Trophoblast cell (in vitro differentiated cells and primary cell): ENCODE results near the gene IKZF4.
"Not testable (repeated sequence)": the region's sequence is repeated elsewhere in the genome, so short reads cannot be mapped to it uniquely, and the experiment has no call there.

Experiments
- DNase-seq, 2 donors: peaks; one replicate each; pipeline ENCODE4 v3.0.0-alpha.2; 2016
- H2AFZ ChIP-seq: 2 replicates; pipeline ENCODE4 v1.6.1; 2013; ENCODE audit warnings: low read length, moderate library complexity, mild to moderate bottlenecking; ENCODE audit not compliant: insufficient read depth, poor library complexity
- H2AK5ac ChIP-seq: 2 replicates; pipeline ENCODE4 v1.6.1; 2013; ENCODE audit warnings: mild to moderate bottlenecking, low read length
- H2BK120ac ChIP-seq: 2 replicates; pipeline ENCODE4 v1.6.1; 2013; ENCODE audit warnings: low read length, mild to moderate bottlenecking, moderate library complexity; ENCODE audit not compliant: insufficient read depth, poor library complexity
- H2BK12ac ChIP-seq: 2 replicates; pipeline ENCODE4 v1.6.1; 2013; ENCODE audit warnings: mild to moderate bottlenecking, low read length, moderate library complexity
- H2BK5ac ChIP-seq: 2 replicates; pipeline ENCODE4 v1.6.1; 2013; ENCODE audit warnings: low read length, low read depth, moderate library complexity, mild to moderate bottlenecking; ENCODE audit not compliant: poor library complexity
- H3K14ac ChIP-seq: 2 replicates; pipeline ENCODE4 v1.6.1; 2013; ENCODE audit warnings: mild to moderate bottlenecking, low read length
- H3K18ac ChIP-seq: 2 replicates; pipeline ENCODE4 v1.6.1; 2013; ENCODE audit warnings: mild to moderate bottlenecking, low read length
- H3K23ac ChIP-seq: 2 replicates; pipeline ENCODE4 v1.6.1; 2013; ENCODE audit warnings: low read length
- H3K27ac ChIP-seq: 2 replicates; pipeline ENCODE4 v1.5.1; 2013; ENCODE audit warnings: low read depth, mild to moderate bottlenecking, inconsistent platforms, low read length, moderate library complexity
- H3K27me3 ChIP-seq: 2 replicates; pipeline ENCODE4 v1.6.1; 2013; ENCODE audit warnings: inconsistent platforms, mild to moderate bottlenecking, low read length, moderate library complexity; ENCODE audit not compliant: insufficient read depth
- H3K36me3 ChIP-seq, 2 experiments: 1 replicate in 1 of 2; 2 replicates in 1 of 2; pipeline ENCODE4 v1.6.1; 2013; ENCODE audit warnings: low read length in 2 of 2, mild to moderate bottlenecking in 2 of 2, moderate library complexity in 1 of 2; ENCODE audit not compliant: insufficient read depth in 2 of 2, control insufficient read depth in 1 of 2
- H3K4ac ChIP-seq: 2 replicates; pipeline ENCODE4 v1.6.1; 2013; ENCODE audit warnings: low read depth, mild to moderate bottlenecking, low read length, moderate library complexity
- H3K4me1 ChIP-seq, 2 experiments: 1 replicate in 1 of 2; 2 replicates in 1 of 2; pipeline ENCODE4 v1.6.1; 2013; ENCODE audit warnings: low read length in 2 of 2, mild to moderate bottlenecking in 2 of 2, moderate library complexity in 1 of 2; ENCODE audit not compliant: insufficient read depth in 2 of 2, control insufficient read depth in 1 of 2
- H3K4me2 ChIP-seq: 2 replicates; pipeline ENCODE4 v1.6.1; 2013; ENCODE audit warnings: inconsistent platforms, mild to moderate bottlenecking, low read length, moderate library complexity
- H3K4me3 ChIP-seq: 2 replicates; pipeline ENCODE4 v1.5.1; 2013; ENCODE audit warnings: mild to moderate bottlenecking, low read depth, low read length, inconsistent platforms
- H3K79me1 ChIP-seq: one replicate; pipeline ENCODE4 v1.6.1; 2013; ENCODE audit warnings: low read length
- H3K79me2 ChIP-seq: 2 replicates; pipeline ENCODE4 v1.6.1; 2013; ENCODE audit warnings: low read length, mild to moderate bottlenecking; ENCODE audit not compliant: control insufficient read depth, insufficient read depth, poor library complexity
- H3K9ac ChIP-seq: 2 replicates; pipeline ENCODE4 v1.6.1; 2013; ENCODE audit warnings: mild to moderate bottlenecking, low read length
- H3K9me3 ChIP-seq: 2 replicates; pipeline ENCODE4 v1.6.1; 2013; ENCODE audit warnings: low read depth, mild to moderate bottlenecking, control low read depth, inconsistent platforms, low read length; ENCODE audit not compliant: insufficient read depth
- H4K12ac ChIP-seq: 2 replicates; pipeline ENCODE4 v1.6.1; 2013; ENCODE audit warnings: low read depth, mild to moderate bottlenecking, low read length, moderate library complexity
- H4K8ac ChIP-seq: 2 replicates; pipeline ENCODE4 v1.6.1; 2013; ENCODE audit warnings: low read depth, mild to moderate bottlenecking, low read length, moderate library complexity
- H4K91ac ChIP-seq: one replicate; pipeline ENCODE4 v1.6.1; 2013; ENCODE audit warnings: low read depth, mild to moderate bottlenecking, low read length, moderate library complexity
- WGBS: extraction: QIAGEN DNeasy Blood & Tissue Kit; methylation state at CpG from one replicate; pipeline ENCODE4 v1.1.7; 2013; ENCODE audit warnings: missing lambda C conversion rate; ENCODE audit not compliant: insufficient read length, insufficient coverage; ENCODE audit errors: extremely low coverage; 5-methylcytosine and 5-hydroxymethylcytosine counted together

The IKZF4 gene

GRCh38 chr12:55981882-55982281, 39.0 kb upstream of the IKZF4 start:
- H4K91ac ChIP-seq, H3K9me3 ChIP-seq, H2AFZ ChIP-seq, H3K27me3 ChIP-seq, H2BK12ac ChIP-seq, H3K79me2 ChIP-seq, H2BK120ac ChIP-seq, H4K8ac ChIP-seq, H3K18ac ChIP-seq, H3K4ac ChIP-seq, H3K4me2 ChIP-seq, H2AK5ac ChIP-seq, H3K9ac ChIP-seq, H3K4me1 ChIP-seq, H4K12ac ChIP-seq, H3K23ac ChIP-seq, H3K14ac ChIP-seq, H3K4me3 ChIP-seq, H3K27ac ChIP-seq, H2BK5ac ChIP-seq, H3K79me1 ChIP-seq: not testable (repeated sequence)
- DNase-seq = peak; percentile 69 to 70
- H3K36me3 ChIP-seq = peaks cover 23 to 40% of the 10 kb centered on the region in 2 experiments
- WGBS = no CpG with 5 or more reads among the region's 5 CpGs

- Histone ChIP-seq H2BK12ac (no peak overlapping the region), H4K8ac (no peak overlapping the region), H3K4me2 (no peak overlapping the region)
Observed at GRCh38 chr12:55982319-55982936, 38.4 kb upstream of the IKZF4 start.

GRCh38 chr12:55983232-55983842, 37.5 kb upstream of the IKZF4 start:
- no peak overlapping the region for H4K12ac ChIP-seq
- H4K91ac ChIP-seq = no peak overlapping the region
- H2BK5ac ChIP-seq = no peak overlapping the region
- H3K36me3 ChIP-seq = peaks cover 36 to 46% of the 10 kb centered on the region in 2 experiments
- no peak overlapping the region for H3K23ac ChIP-seq
- H3K9ac ChIP-seq = no peak overlapping the region
- H3K4me1 ChIP-seq = no peaks in the 10 kb centered on the region
- no peak overlapping the region for H2AFZ ChIP-seq
- no peaks in the 10 kb centered on the region for H3K79me1 ChIP-seq
- no CpG with 5 or more reads among the region's 4 CpGs for WGBS
- no peak overlapping the region for H3K4me2 ChIP-seq
- H2BK120ac ChIP-seq = no peak overlapping the region
- DNase-seq = no peak
- H4K8ac ChIP-seq = no peak overlapping the region
- H3K27ac ChIP-seq = no peak overlapping the region
- no peak overlapping the region for H3K18ac ChIP-seq
- no peak overlapping the region for H3K4me3 ChIP-seq
- no peaks in the 10 kb centered on the region for H3K27me3 ChIP-seq
- H2AK5ac ChIP-seq = no peak overlapping the region
- H3K9me3 ChIP-seq = no peaks in the 10 kb centered on the region
- no peak overlapping the region for H2BK12ac ChIP-seq
- H3K4ac ChIP-seq = no peak overlapping the region
- no peak overlapping the region for H3K14ac ChIP-seq
- H3K79me2 ChIP-seq = no peaks in the 10 kb centered on the region

More at GRCh38 chr12:55982319-55982936, 38.4 kb upstream of the IKZF4 start:
- Histone ChIP-seq H3K9ac (no peak overlapping the region), H3K18ac (no peak overlapping the region), H3K9me3 (no peaks in the 10 kb centered on the region), H3K23ac (no peak overlapping the region), H3K4me1 (no peaks in the 10 kb centered on the region), H2BK5ac (no peak overlapping the region), H2BK120ac (no peak overlapping the region), H3K36me3 (peaks cover 29 to 46% of the 10 kb centered on the region in 2 experiments), H3K14ac (peak overlapping the region; percentile 64), H4K12ac (no peak overlapping the region), H3K79me1 (no peaks in the 10 kb centered on the region), H2AK5ac (no peak overlapping the region), H3K4me3 (no peak overlapping the region), H3K27ac (no peak overlapping the region), H3K4ac (peak overlapping the region; percentile 96), H3K79me2 (no peaks in the 10 kb centered on the region), H3K27me3 (no peaks in the 10 kb centered on the region), H4K91ac (no peak overlapping the region), H2AFZ (no peak overlapping the region)
- no peak for DNase-seq
- WGBS = no CpG with 5 or more reads among the region's 3 CpGs

GRCh38 chr12:55984861-55985260, 36.0 kb upstream of the IKZF4 start:
- DNase-seq = no peak
- WGBS = no CpG with 5 or more reads among the region's 2 CpGs

More at GRCh38 chr12:55984861-55985260, 36.0 kb upstream of the IKZF4 start:
- Histone ChIP-seq H3K4ac (no peak overlapping the region), H2BK5ac (no peak overlapping the region), H4K91ac (no peak overlapping the region), H4K8ac (no peak overlapping the region), H3K14ac (no peak overlapping the region), H3K23ac (no peak overlapping the region), H3K9me3 (no peaks in the 10 kb centered on the region), H3K4me1 (no peaks in the 10 kb centered on the region), H3K18ac (no peak overlapping the region), H3K79me2 (no peaks in the 10 kb centered on the region), H3K27me3 (no peaks in the 10 kb centered on the region), H2BK12ac (no peak overlapping the region), H3K27ac (no peak overlapping the region), H2AK5ac (no peak overlapping the region), H2AFZ (no peak overlapping the region), H3K79me1 (no peaks in the 10 kb centered on the region), H3K4me3 (no peak overlapping the region), H3K36me3 (peaks cover 49 to 57% of the 10 kb centered on the region in 2 experiments), H3K4me2 (no peak overlapping the region), H4K12ac (no peak overlapping the region), H3K9ac (no peak overlapping the region), H2BK120ac (no peak overlapping the region)
